B cell (primary cell): ENCODE measurements around the gene ZNF462. TPM values are rescaled to one million over a fixed set of nuclear protein-coding genes. Genes with fewer than 3 reads are reported as not detected.

Experiments
- ATAC-seq: fragments of 200-7000 bp; cut with Tn5 transposase; one replicate; pipeline ENCODE4 v1.10.0; 2021; ENCODE audit warnings: low read depth, mild to moderate bottlenecking, moderate number of reproducible peaks, moderate library complexity
- CTCF ChIA-PET: fragments of 350-600 bp; sonication (Branson Sonifier 250); formaldehyde crosslinking; loops from one replicate; lab custom pipeline; 2021; ENCODE audit warnings: antibody characterized with exemption, inconsistent platforms; lab: Charles Lee
- POLR2A ChIA-PET: fragments of 350-600 bp; sonication (Branson Sonifier 250); formaldehyde crosslinking; loops from one replicate; lab custom pipeline; 2021; ENCODE audit warnings: antibody characterized with exemption; lab: Charles Lee
- DNase-seq: peaks from one replicate; pipeline ENCODE4 v3.0.0; 2013
- H2AFZ ChIP-seq: 2 replicates; pipeline ENCODE4 v1.6.1; 2012; ENCODE audit warnings: mild to moderate bottlenecking, low read depth, low read length; ENCODE audit not compliant: insufficient read depth, poor library complexity, severe bottlenecking
- H3K27ac ChIP-seq, 2 donors: 1 replicate in 1 of 2; 2 replicates in 1 of 2; pipeline ENCODE4 v1.5.1; 2012 to 2013; ENCODE audit warnings: low read length in 2 of 2, mild to moderate bottlenecking in 2 of 2, moderate library complexity in 1 of 2
- H3K27me3 ChIP-seq, 4 experiments: fragments of 200-600 bp in 1 of 4; sonication (generic) in 1 of 4; replicated peaks in 1 of 4; 1 replicate in 2 of 4; 2 replicates in 2 of 4; pipeline versions ENCODE4 v1.6.1 to v1.7.0; 2013 to 2016; ENCODE audit warnings: low read length in 3 of 4, mild to moderate bottlenecking in 2 of 4, mixed read lengths in 1 of 4, moderate library complexity in 1 of 4; ENCODE audit not compliant: insufficient read depth in 4 of 4, control insufficient read depth in 3 of 4; ENCODE audit errors: control extremely low read depth in 1 of 4
- H3K36me3 ChIP-seq, 2 experiments: replicated peaks in 1 of 2; 1 replicate in 1 of 2; 2 replicates in 1 of 2; pipeline versions ENCODE4 v1.6.1 to v1.7.1; 2013; ENCODE audit warnings: low read length in 1 of 2; ENCODE audit not compliant: insufficient read depth in 2 of 2, control insufficient read depth in 1 of 2; ENCODE audit errors: control extremely low read depth in 1 of 2, extremely low read depth in 1 of 2
- H3K4me1 ChIP-seq, 2 donors: fragments of 200-600 bp in 1 of 2; sonication (generic) in 1 of 2; 1 replicate in 1 of 2; 2 replicates in 1 of 2; pipeline versions ENCODE4 v1.5.1 to v1.6.1; 2013 to 2017; ENCODE audit warnings: low read length in 2 of 2; ENCODE audit not compliant: control insufficient read depth in 2 of 2, insufficient read depth in 2 of 2
- H3K4me2 ChIP-seq: replicated peaks from 2 replicates; pipeline ENCODE3; 2012; ENCODE audit warnings: mild to moderate bottlenecking, low read depth, low read length; ENCODE audit not compliant: poor library complexity, severe bottlenecking
- H3K4me3 ChIP-seq, 5 experiments: fragments of 200-600 bp in 1 of 5; sonication (generic) in 1 of 5; 1 replicate in 3 of 5; 2 replicates in 2 of 5; pipeline versions ENCODE4 v1.5.1 to v1.7.0; 2011 to 2016; ENCODE audit warnings: low read length in 4 of 5, mild to moderate bottlenecking in 4 of 5, low read depth in 2 of 5, control low read depth in 1 of 5, moderate library complexity in 1 of 5; ENCODE audit not compliant: insufficient read depth in 1 of 5; ENCODE audit errors: control extremely low read depth in 1 of 5, extremely low read depth in 1 of 5
- H3K79me2 ChIP-seq: fragments of 200-600 bp; sonication (generic); one replicate; pipeline ENCODE4 v1.6.0; 2016; ENCODE audit warnings: low read length; ENCODE audit not compliant: control insufficient read depth, insufficient read depth
- H3K9ac ChIP-seq: fragments of 200-600 bp; sonication (generic); 2 replicates; pipeline ENCODE4 v1.6.1; 2017; ENCODE audit warnings: mild to moderate bottlenecking, low read length, moderate library complexity
- H3K9me3 ChIP-seq, 3 donors: one replicate each; pipeline versions ENCODE4 v1.6.1 to v1.7.1; 2013; ENCODE audit warnings: low read length in 2 of 3; ENCODE audit not compliant: control insufficient read depth in 2 of 3, insufficient read depth in 1 of 3; ENCODE audit errors: control extremely low read depth in 1 of 3
- H4K20me1 ChIP-seq: 2 replicates; pipeline ENCODE4 v1.6.0; 2012; ENCODE audit warnings: mild to moderate bottlenecking, low read length; ENCODE audit not compliant: insufficient read depth, control insufficient read depth, poor library complexity, severe bottlenecking
- H3K27ac Mint-ChIP-seq: one replicate; pipeline ENCODE4 v1.8.0; 2021; ENCODE audit warnings: mixed read lengths
- H3K27me3 Mint-ChIP-seq: one replicate; pipeline ENCODE4 v1.8.0; 2021; ENCODE audit warnings: mixed read lengths
- H3K4me1 Mint-ChIP-seq: one replicate; pipeline ENCODE4 v1.8.0; 2021; ENCODE audit warnings: mixed read lengths
- H3K4me3 Mint-ChIP-seq: one replicate; pipeline ENCODE4 v1.8.0; 2021; ENCODE audit warnings: mixed read lengths
- H3K9me3 Mint-ChIP-seq: one replicate; pipeline ENCODE4 v1.8.0; 2022; ENCODE audit warnings: mixed read lengths; ENCODE audit not compliant: insufficient read depth
- CTCF ChIP-seq: fragments of 200-600 bp; IDR thresholded peaks from one replicate; pipeline ENCODE4 v1.8.0; 2022; ENCODE audit warnings: antibody characterized with exemption, mild to moderate bottlenecking
- EZH2 ChIP-seq: IDR thresholded peaks from 2 replicates; pipeline ENCODE4 v1.6.1; 2012; ENCODE audit warnings: borderline replicate concordance, low read depth, mild to moderate bottlenecking, moderate library complexity, low read length; ENCODE audit not compliant: insufficient read depth, poor library complexity, severe bottlenecking
- WGBS: methylation state at CpG from one replicate; pipeline ENCODE4 v1.1.5; 2013; ENCODE audit warnings: missing lambda C conversion rate; ENCODE audit not compliant: insufficient coverage; 5-methylcytosine and 5-hydroxymethylcytosine counted together
- intact Hi-C: fragments of 100-400 bp; cut with micrococcal nuclease; formaldehyde crosslinking; loops from one replicate; pipeline ENCODE4 v1.10.0; 2022
- polyA plus RNA-seq: library from polyadenylated mRNA; depleted of rRNA; stranded (reverse); fragments of >200 nt; gene quantifications from 2 replicates; pipeline ENCODE4 v1.2.3, GENCODE V29; 2012
- total RNA-seq, 2 donors: library from RNA; stranded (reverse); fragments of 120-200 nt in 1 of 2; gene quantifications; 1 replicate in 1 of 2; 2 replicates in 1 of 2; pipeline versions ENCODE4 v1.2.3 to v1.2.4, GENCODE V29; 2013 to 2022

ZNF462 gene
- total and polyA plus RNA-seq, 2 donors (not counting 1 experiment from before 2014, with no cell fraction given) = not detected

- no peaks in the 10 kb centered on the region for H3K4me1 Mint-ChIP-seq
- Histone ChIP-seq H3K4me3 (no peak overlapping the region), H4K20me1 (no peaks in the 10 kb centered on the region), H3K36me3 (no peaks in the 10 kb centered on the region), H3K79me2 (no peaks in the 10 kb centered on the region), H3K9me3 (no peaks in the 10 kb centered on the region), H3K27me3 (no peaks in the 10 kb centered on the region), H2AFZ (no peak overlapping the region), H3K4me2 (no peak overlapping the region), H3K4me1 (no peaks in the 10 kb centered on the region), H3K27ac (no peak overlapping the region), H3K9ac (no peak overlapping the region)
- POLR2A ChIA-PET = no interaction called here
- TF ChIP-seq CTCF (no peak), EZH2 (no peak)
- no peak overlapping the region for H3K4me3 Mint-ChIP-seq
- no peak overlapping the region for H3K27ac Mint-ChIP-seq
- H3K27me3 Mint-ChIP-seq = peaks cover 7% of the 10 kb centered on the region
- no peak for ATAC-seq
- no peak for DNase-seq
- intact Hi-C loops = no loop called here
- CTCF ChIA-PET = no interaction called here
- H3K9me3 Mint-ChIP-seq = peaks cover 4% of the 10 kb centered on the region
These were observed 96.1 kb downstream of the ZNF462 start for GRCh38 chr9:106958955-106959657.

- ChIA-PET POLR2A (no interaction called here), CTCF (no interaction called here)
- H3K9me3 Mint-ChIP-seq = peaks cover 4% of the 10 kb centered on the region
These were observed 97.3 kb downstream of the ZNF462 start for GRCh38 chr9:106960258-106960657.

More at GRCh38 chr9:106960258-106960657, 97.3 kb downstream of the ZNF462 start:
- no peak overlapping the region for H3K4me3 Mint-ChIP-seq
- whole genome bisulfite sequencing = 100% methylated on average over 1 of the region's 5 CpGs
- no peak for ATAC-seq
- H3K27ac Mint-ChIP-seq = no peak overlapping the region
- H3K4me1 Mint-ChIP-seq = no peaks in the 10 kb centered on the region
- no peaks in the 10 kb centered on the region for H3K36me3 ChIP-seq
- no peaks in the 10 kb centered on the region for H3K79me2 ChIP-seq
- H3K9me3 ChIP-seq = no peaks in the 10 kb centered on the region
- no peaks in the 10 kb centered on the region for H3K4me1 ChIP-seq
- TF ChIP-seq CTCF (no peak), EZH2 (no peak)
- DNase-seq = no peak
- no peaks in the 10 kb centered on the region for H3K27me3 ChIP-seq
- H2AFZ ChIP-seq = no peak overlapping the region
- no peak overlapping the region for H3K4me2 ChIP-seq
- no peaks in the 10 kb centered on the region for H4K20me1 ChIP-seq
- intact Hi-C loops = no loop called here
- H3K27me3 Mint-ChIP-seq = peaks cover 4% of the 10 kb centered on the region
- no peak overlapping the region for H3K4me3 ChIP-seq
- H3K27ac ChIP-seq = no peak overlapping the region
- no peak overlapping the region for H3K9ac ChIP-seq
